Kidney tubule cell (primary cell): ENCODE results near the gene ZNF814.
"Not testable (repeated sequence)": the region's sequence is repeated elsewhere in the genome, so short reads cannot be mapped to it uniquely, and the experiment has no call there.

Source experiments
- DNase-seq: peaks from one replicate; pipeline ENCODE4 v3.0.0-alpha.2; 2018; ENCODE audit warnings: low spot score

The ZNF814 gene

GRCh38 chr19:57854117-57854516, 34.7 kb downstream of the ZNF814 start:
- DNase-seq: not testable (repeated sequence)

GRCh38 chr19:57851812-57852603, 36.8 kb downstream of the ZNF814 start:
- not testable (repeated sequence) for DNase-seq

- peak; percentile 95 for DNase-seq
These were observed 38.3 kb downstream of the ZNF814 start for GRCh38 chr19:57850553-57851017.

- DNase-seq: peak; percentile 90
These were observed 39.0 kb downstream of the ZNF814 start, which contains the start of gene ZNF587 for GRCh38 chr19:57849666-57850473. Gene ZNF587 (plus strand): TSS chr19:57849859. CDS start chr19:57850039, 180 bp downstream.

- DNase-seq: not testable (repeated sequence)
These were observed 39.6 kb downstream of the ZNF814 start for GRCh38 chr19:57849162-57849665.

GRCh38 chr19:57847164-57847563, 41.7 kb downstream of the ZNF814 start:
- DNase-seq: not testable (repeated sequence)

- DNase-seq: no peak
These were observed 47.6 kb downstream of the ZNF814 start for GRCh38 chr19:57841122-57841763.

- not testable (repeated sequence) for DNase-seq
These were observed 50.1 kb downstream of the ZNF814 start for GRCh38 chr19:57838622-57839191.

GRCh38 chr19:57836991-57837390, 51.8 kb downstream of the ZNF814 start:
- not testable (repeated sequence) for DNase-seq

- DNase-seq: peak; percentile 85
These were observed 58.7 kb downstream of the ZNF814 start, which contains the start of gene ZNF587B for GRCh38 chr19:57830071-57830602. Gene ZNF587B (plus strand): TSS chr19:57830299. CDS start chr19:57830529, 230 bp downstream.

- DNase-seq: no peak
These were observed 59.5 kb downstream of the ZNF814 start for GRCh38 chr19:57829316-57829715.

- DNase-seq: no peak
These were observed 63.3 kb downstream of the ZNF814 start for GRCh38 chr19:57825511-57825910.

- DNase-seq: not testable (repeated sequence)
These were observed 65.2 kb downstream of the ZNF814 start for GRCh38 chr19:57823608-57824007.

GRCh38 chr19:57823155-57823554, 65.7 kb downstream of the ZNF814 start:
- DNase-seq: not testable (repeated sequence)

GRCh38 chr19:57821501-57821900, 67.3 kb downstream of the ZNF814 start:
- DNase-seq: not testable (repeated sequence)

GRCh38 chr19:57821095-57821494, 67.7 kb downstream of the ZNF814 start:
- not testable (repeated sequence) for DNase-seq

- DNase-seq: no peak
These were observed 68.2 kb downstream of the ZNF814 start for GRCh38 chr19:57820599-57820998.

- peak; percentile 97 for DNase-seq
These were observed 69.2 kb downstream of the ZNF814 start for GRCh38 chr19:57819475-57820148.

- no peak for DNase-seq
These were observed 70.5 kb downstream of the ZNF814 start for GRCh38 chr19:57818378-57818777.

- DNase-seq: no peak
These were observed 70.9 kb downstream of the ZNF814 start for GRCh38 chr19:57817976-57818375.

- no peak for DNase-seq
These were observed 72.2 kb downstream of the ZNF814 start for GRCh38 chr19:57816652-57817051.
